Measurements from ENCODE around the gene ST6GALNAC3.
A peak's percentile ranks its signal among the peaks of the same experiment; 100 is the strongest.

Gene ST6GALNAC3

GRCh38 chr1:76146184-76146583 is 71.6 kb downstream of the ST6GALNAC3 start:
- no peak for DNase-seq

- DNase-seq = no peak
These were observed 73.4 kb downstream of the ST6GALNAC3 start for GRCh38 chr1:76147917-76148316.

- no peak for DNase-seq
These were observed 73.9 kb downstream of the ST6GALNAC3 start for GRCh38 chr1:76148460-76148859.

GRCh38 chr1:76153841-76154205 is 79.3 kb downstream of the ST6GALNAC3 start:
- no peak for DNase-seq

GRCh38 chr1:76154206-76154956 is 79.8 kb downstream of the ST6GALNAC3 start:
- DNase-seq = peak; percentile 76

- DNase-seq = no peak
These were observed 82.4 kb downstream of the ST6GALNAC3 start for GRCh38 chr1:76156987-76157386.

GRCh38 chr1:76158126-76158525 is 83.6 kb downstream of the ST6GALNAC3 start:
- DNase-seq = no peak

GRCh38 chr1:76160225-76160624 is 85.7 kb downstream of the ST6GALNAC3 start:
- no peak for DNase-seq

- DNase-seq = no peak
These were observed 86.9 kb downstream of the ST6GALNAC3 start for GRCh38 chr1:76161451-76161850.

- no peak for DNase-seq
These were observed 87.7 kb downstream of the ST6GALNAC3 start for GRCh38 chr1:76162254-76162653.

- DNase-seq = no peak
These were observed 89.6 kb downstream of the ST6GALNAC3 start for GRCh38 chr1:76164165-76164564.

GRCh38 chr1:76170084-76170483 is 95.5 kb downstream of the ST6GALNAC3 start:
- DNase-seq = no peak

- DNase-seq = no peak
These were observed 96.0 kb downstream of the ST6GALNAC3 start for GRCh38 chr1:76170513-76170912.

GRCh38 chr1:76176000-76176399 is 101.5 kb downstream of the ST6GALNAC3 start:
- no peak for DNase-seq

GRCh38 chr1:76177615-76178014 is 103.1 kb downstream of the ST6GALNAC3 start:
- DNase-seq = no peak

- DNase-seq = no peak
These were observed 104.7 kb downstream of the ST6GALNAC3 start for GRCh38 chr1:76179219-76179698.

- no peak for DNase-seq
These were observed 110.7 kb downstream of the ST6GALNAC3 start for GRCh38 chr1:76185207-76185606.

- DNase-seq = no peak
These were observed 112.1 kb downstream of the ST6GALNAC3 start for GRCh38 chr1:76186554-76187170.

GRCh38 chr1:76187436-76187835 is 112.9 kb downstream of the ST6GALNAC3 start:
- DNase-seq = no peak

GRCh38 chr1:76189310-76189709 is 114.8 kb downstream of the ST6GALNAC3 start:
- no peak for DNase-seq

GRCh38 chr1:76190749-76191424 is 116.3 kb downstream of the ST6GALNAC3 start:
- no peak for DNase-seq

GRCh38 chr1:76191561-76191960 is 117.0 kb downstream of the ST6GALNAC3 start:
- DNase-seq = no peak

- DNase-seq = no peak
These were observed 123.9 kb downstream of the ST6GALNAC3 start for GRCh38 chr1:76198452-76198851.

- no peak for DNase-seq
These were observed 128.1 kb downstream of the ST6GALNAC3 start for GRCh38 chr1:76202670-76203069.
